ENCODE results near the gene TAMALIN.

TAMALIN gene

DNA sequence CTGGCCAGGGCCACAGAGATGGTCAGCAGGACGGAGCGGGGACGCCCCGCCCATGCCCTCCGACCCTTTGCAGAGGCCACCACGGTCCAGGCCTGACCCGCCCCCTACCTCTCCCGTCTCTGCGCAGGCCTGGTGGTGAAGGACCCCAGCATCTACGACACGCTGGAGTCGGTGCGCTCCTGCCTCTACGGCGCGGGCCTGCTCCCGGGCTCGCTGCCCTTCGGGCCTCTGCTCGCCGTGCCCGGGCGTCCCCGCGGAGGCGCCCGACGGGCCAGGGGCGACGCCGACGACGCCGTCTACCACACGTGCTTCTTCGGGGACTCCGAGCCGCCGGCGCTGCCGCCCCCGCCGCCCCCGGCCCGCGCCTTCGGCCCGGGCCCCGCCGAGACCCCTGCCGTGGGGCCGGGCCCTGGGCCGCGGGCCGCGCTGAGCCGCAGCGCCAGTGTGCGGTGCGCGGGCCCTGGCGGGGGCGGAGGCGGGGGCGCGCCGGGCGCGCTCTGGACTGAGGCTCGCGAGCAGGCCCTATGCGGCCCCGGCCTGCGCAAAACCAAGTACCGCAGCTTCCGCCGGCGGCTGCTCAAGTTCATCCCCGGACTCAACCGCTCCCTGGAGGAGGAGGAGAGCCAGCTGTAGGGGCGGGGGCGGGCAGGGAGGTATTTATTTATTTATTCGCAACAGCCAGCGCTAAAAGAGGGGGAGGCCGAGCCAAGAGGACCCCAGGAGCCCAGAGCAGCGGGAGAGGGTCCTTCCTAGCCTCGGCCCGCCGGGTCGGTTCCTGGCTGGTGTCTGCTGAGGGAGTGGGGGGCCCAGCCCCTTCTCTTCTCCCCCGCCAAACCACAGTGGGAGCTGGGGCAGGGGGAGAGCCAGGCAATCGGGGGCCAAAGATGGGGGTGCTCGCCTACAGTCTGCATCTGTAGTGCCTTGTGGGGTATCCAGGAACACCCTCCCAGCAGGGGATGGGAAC is 8.1 kb downstream of the TAMALIN start:
- no peak for DNase-seq

GRCh38 chr12:52015532-52016041 is 8.8 kb downstream of the TAMALIN start:
- no peak for DNase-seq

- DNase-seq: no peak
Measured at GRCh38 chr12:52018433-52019112, 11.8 kb downstream of the TAMALIN start.

GRCh38 chr12:52019113-52019770 is 12.5 kb downstream of the TAMALIN start:
- DNase-seq: no peak

DNA sequence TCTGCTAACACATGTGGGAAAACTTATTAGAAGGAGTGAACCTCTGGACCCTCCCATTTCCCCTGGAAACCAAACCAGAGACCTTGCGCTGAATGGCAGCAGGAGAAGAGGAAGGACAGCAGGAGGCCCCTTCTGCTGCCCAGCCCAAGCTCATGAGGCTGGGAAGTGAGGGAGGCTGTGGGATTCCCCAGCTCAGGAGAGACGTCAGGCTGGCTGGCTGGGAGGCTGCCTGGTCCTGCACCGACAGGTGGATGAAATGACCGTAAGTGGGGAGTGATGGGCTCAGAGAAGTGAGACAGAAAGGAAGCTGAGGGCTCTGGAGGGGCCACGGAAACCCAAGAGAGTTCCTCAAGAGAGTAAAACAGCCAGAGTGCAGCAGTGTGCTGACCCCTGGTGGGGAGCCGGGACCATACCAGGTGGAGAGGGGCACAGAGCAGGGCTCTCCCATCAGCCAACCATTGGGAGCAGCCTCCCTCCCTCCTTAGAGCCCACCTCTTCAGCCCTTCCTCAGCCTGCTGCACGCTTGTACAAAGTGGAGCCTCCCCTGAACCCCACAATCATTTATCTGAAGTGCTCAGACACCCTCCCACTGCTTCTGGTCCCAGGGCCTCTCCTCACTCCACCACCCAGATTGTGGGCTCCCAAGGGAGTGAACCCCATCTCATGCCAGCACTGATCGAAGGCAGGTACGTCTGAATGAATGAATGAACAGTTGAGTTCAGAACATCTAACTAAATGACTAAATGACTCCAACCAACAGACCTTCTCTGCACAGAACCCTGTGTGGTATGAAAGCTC is 14.0 kb downstream of the TAMALIN start:
- peak; percentile 63 for DNase-seq

- no peak for DNase-seq
Measured at GRCh38 chr12:52022841-52023181, 16.1 kb downstream of the TAMALIN start.

DNA sequence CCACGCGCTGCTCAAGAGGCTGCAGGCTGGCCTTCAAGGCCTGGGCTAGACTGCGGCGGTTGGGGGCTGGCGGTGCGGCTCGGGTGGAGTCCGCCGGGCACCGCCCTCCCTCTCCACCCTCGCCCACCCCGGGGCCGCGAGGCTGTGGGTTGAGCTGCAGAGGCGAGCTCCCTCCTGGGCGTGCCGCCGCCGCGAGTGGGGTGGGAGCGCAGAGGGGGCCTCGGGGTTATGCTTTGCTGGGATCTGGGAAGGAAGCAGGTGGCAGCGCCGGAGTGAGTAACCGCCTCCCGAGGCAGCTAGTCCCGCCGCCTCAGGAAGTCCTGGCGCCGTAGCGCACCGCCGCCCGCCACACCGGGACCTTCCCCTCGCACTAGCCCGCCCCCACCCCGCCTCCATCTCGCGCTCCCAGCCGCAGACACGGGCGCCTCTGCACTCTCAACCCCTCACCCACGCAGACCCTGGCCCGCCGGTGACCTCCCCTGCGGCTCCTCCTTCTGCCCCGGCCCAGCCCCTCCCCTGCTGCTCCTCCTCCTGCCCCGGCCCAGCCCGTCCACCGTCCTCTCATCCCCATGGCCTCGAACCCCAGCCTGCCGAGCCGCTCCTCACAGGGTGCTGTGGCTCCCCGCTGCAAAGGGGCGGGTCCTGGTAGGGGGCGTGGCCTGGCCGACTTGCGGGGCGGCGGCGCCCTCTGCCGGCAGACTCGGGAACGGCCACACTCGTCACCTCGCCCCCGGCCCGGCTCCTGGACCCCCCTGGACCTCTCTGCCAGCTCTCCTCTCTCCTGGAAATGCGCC is 16.6 kb downstream of the TAMALIN start:
- DNase-seq: peak; percentile 65

GRCh38 chr12:52023976-52024688 is 17.4 kb downstream of the TAMALIN start:
- DNase-seq: no peak

- DNase-seq: no peak
Measured at GRCh38 chr12:52024845-52025230, 18.1 kb downstream of the TAMALIN start.

DNA sequence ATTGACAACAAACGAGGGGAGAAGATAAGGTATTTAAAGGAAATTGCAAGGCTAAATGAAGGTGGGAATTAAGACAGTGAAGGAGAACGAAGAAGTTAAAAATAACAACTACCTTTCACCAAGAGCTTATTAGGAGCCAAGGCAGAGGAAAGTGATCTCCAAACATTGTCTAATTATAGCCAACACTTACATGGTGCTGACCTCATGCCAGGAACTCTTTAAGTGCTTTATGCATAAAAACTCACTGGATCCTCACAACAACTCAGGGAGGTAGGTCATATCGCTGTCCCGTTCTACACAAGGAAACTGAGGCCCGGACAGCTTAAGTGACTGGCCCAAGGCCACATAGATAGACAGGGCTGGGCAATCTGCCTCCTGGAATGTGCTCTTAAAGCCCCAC is 19.5 kb downstream of the TAMALIN start:
- no peak for DNase-seq

DNA sequence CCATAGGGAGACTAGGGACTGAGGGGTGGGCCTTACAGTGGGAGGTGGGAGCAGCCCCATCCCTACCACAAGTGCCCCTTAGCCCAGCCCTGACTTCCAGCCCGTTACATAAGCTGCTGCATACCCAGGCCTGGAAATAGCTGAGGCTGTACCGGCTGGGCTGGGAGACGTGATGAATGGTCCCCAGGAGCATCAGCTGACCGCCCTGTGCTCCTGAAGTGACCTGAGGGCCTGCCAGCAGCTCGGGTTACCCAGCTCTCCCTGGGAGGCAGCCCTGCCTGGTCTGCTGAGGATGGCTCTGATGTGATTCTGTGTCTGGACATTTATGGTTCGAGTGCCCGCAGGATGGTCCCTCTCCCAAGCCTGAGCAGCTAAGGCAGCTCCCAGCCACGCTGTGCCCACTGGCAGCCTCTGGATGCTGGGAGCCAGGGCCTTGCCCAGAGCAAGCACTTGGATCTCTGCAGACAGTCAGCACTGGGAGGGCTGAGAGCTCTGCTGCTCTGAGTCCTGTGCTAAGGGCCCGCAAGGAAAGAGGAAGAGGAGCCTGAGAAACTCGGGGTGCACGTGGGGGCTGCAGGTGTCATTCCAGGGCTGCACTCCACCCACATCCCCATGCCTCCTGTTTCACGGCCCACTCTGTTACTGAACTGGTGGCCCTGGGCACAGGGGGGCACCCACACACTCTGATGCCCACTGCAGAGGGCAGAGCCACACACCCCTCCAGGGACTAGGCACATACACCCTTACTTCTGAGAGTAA is 20.5 kb downstream of the TAMALIN start:
- no peak for DNase-seq

GRCh38 chr12:52029685-52030084 is 22.9 kb downstream of the TAMALIN start:
- DNase-seq: no peak

- peak; percentile 49 for DNase-seq
Measured at GRCh38 chr12:52032446-52032803, 25.7 kb downstream of the TAMALIN start.

DNA sequence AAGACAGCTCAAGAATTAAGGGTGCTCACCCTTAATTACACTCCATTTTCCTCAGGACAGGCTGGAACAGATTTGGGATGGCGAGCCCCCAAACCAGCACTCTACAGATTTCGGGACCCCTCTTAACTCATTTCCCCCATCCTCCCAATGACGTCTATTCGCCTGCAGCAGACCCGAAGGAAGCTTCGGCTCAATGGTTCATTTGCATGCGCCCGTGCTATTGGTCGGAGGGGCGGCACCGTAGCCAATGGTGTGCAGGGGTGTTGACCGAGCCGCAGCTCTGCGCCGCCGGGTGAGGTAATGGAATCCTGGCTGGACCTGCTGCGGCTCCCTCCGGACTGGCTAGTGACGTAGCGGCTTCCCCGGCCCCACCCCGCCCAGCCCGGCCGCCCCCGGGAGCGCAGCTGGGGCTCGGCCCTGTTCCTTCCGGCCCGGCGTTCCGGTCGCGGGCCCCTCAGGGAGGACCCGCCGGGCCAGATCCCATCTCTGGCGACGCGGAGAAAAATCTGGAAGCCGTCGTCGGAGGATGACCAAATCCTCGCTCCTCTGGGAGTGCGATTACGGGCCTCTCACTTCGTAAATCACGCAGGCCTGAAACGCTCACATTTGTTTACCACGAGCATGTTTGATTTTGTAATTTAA is 26.2 kb downstream of the TAMALIN start:
- DNase-seq: peak; percentile 96

- no peak for DNase-seq
Measured at GRCh38 chr12:52033446-52034140, 26.8 kb downstream of the TAMALIN start.

- DNase-seq: no peak
Measured at GRCh38 chr12:52035190-52035589, 28.4 kb downstream of the TAMALIN start.

GRCh38 chr12:52035926-52036325 is 29.2 kb downstream of the TAMALIN start:
- DNase-seq: no peak

DNA sequence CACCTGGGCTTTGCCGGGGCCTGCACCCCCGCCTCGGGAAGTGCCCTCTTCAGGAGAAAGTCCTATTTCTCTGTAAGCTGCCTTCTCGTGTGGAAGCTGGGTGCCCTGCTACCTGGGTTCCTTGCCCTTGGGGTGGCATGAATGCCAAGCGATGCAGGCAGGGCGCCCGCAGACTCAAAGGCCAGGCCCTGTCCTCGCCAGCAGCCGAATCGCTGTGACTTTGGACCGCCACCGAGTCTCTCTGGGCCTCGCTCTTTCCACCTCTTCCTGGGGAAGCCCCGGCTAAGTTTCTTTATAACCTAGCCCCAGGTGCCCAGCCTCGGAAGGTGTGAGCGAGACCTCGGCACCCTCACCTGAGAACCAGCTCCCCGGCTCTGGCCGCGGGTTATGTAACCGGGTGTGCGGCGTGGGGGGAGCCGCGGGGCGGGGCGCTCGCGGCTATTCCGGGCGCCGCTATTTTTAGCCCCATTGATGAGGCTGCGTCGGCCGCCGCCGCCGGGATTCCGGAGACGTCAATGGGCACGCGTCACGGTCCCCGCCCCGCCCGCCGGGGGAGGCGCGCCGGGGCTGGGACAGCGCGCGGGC is 29.9 kb downstream of the TAMALIN start:
- peak; percentile 80 for DNase-seq
